C4-2B (cell line): Measurements from ENCODE around the gene ZBTB16.

ENCODE experiments used
- ZFX ChIP-seq: fragments of 450-650 bp; IDR thresholded peaks from 2 replicates; pipeline ENCODE4 v1.6.1; 2017
- TF ChIP-seq, protein P1 (sequence below): fragments of 450-650 bp; conservative IDR thresholded peaks from 2 replicates; pipeline ENCODE4 v1.5.1; 2017; ENCODE audit warnings: mild to moderate bottlenecking

DNA sequence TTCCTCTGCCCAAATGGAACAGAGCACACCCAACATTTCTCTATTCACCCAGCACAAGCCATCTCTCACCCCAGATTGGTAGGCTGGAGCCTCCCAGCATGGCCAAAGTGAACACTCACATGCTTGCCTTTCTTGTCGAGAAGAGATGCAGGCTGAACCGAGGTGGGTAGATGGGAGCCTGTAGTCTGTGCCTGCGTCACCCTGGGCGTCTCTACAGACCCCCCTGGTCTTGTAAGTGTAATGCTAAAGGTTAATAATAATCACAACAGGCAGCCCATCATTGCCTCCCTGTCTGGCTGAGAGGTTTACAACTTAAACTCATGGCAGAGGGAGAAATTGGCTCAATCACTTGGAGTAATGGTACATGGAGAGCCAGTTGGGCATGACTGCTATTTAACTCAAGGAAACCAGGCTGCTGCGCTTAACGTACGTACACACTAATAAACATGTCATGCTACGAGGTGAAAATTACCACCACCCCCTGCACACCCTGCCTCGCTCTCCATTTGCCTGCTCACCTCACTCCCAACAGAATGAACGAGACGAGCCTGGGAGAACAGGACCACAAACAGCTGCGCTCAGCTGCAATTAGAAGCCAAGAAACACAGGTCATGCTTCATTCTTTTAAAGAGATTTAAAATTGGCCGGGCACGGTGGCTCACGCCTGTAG, 9.1 kb upstream of the ZBTB16 start:
- TF ChIP-seq, protein P1, sequence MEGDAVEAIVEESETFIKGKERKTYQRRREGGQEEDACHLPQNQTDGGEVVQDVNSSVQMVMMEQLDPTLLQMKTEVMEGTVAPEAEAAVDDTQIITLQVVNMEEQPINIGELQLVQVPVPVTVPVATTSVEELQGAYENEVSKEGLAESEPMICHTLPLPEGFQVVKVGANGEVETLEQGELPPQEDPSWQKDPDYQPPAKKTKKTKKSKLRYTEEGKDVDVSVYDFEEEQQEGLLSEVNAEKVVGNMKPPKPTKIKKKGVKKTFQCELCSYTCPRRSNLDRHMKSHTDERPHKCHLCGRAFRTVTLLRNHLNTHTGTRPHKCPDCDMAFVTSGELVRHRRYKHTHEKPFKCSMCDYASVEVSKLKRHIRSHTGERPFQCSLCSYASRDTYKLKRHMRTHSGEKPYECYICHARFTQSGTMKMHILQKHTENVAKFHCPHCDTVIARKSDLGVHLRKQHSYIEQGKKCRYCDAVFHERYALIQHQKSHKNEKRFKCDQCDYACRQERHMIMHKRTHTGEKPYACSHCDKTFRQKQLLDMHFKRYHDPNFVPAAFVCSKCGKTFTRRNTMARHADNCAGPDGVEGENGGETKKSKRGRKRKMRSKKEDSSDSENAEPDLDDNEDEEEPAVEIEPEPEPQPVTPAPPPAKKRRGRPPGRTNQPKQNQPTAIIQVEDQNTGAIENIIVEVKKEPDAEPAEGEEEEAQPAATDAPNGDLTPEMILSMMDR: no peak
- no peak for TF ChIP-seq ZFX
